Peyer's patch (tissue), 4 donors: ENCODE data around the gene LONRF3. TPM values are rescaled to one million over a fixed set of nuclear protein-coding genes. Genes with fewer than 3 reads are reported as not detected.
A peak's percentile ranks its signal among the peaks of the same experiment; 100 is the strongest.

Experiments used
- DNase-seq, 3 donors: peaks; one replicate each; pipeline ENCODE4 v3.0.0-alpha.2; 2017 to 2019
- H3K27ac ChIP-seq, 4 donors: fragments of 200-600 bp; sonication (generic); one replicate each; pipeline ENCODE4 v1.5.1; 2016 to 2019
- H3K27me3 ChIP-seq, 2 donors: fragments of 200-600 bp; sonication (generic); one replicate each; pipeline ENCODE4 v1.5.1; 2019
- H3K36me3 ChIP-seq, 3 donors: fragments of 200-600 bp; sonication (generic); one replicate each; pipeline ENCODE4 v1.5.1; 2016 to 2019
- H3K4me1 ChIP-seq, 4 donors: fragments of 200-600 bp; sonication (generic); one replicate each; pipeline ENCODE4 v1.5.1; 2016 to 2019
- H3K4me3 ChIP-seq, 4 donors: fragments of 200-600 bp; sonication (generic); 1 replicate in 3 of 4; 2 replicates in 1 of 4; pipeline ENCODE4 v1.5.1; 2016 to 2019; ENCODE audit warnings: mild to moderate bottlenecking in 1 of 4
- H3K9me3 ChIP-seq, 4 donors: fragments of 200-600 bp; sonication (generic); one replicate each; pipeline ENCODE4 v1.5.1; 2016 to 2019; ENCODE audit warnings: mild to moderate bottlenecking in 1 of 4
- CTCF ChIP-seq, 6 experiments: fragments of 450-650 bp in 4 of 6; fragments of 200-600 bp in 2 of 6; sonication (generic) in 1 of 6; IDR thresholded peaks; one replicate each; pipeline ENCODE4 v1.5.1; 2017 to 2019; ENCODE audit warnings: antibody characterized with exemption in 6 of 6, mild to moderate bottlenecking in 3 of 6, moderate library complexity in 1 of 6
- POLR2A ChIP-seq, 2 donors: fragments of 450-650 bp; IDR thresholded peaks; one replicate each; pipeline ENCODE4 v1.5.1; 2017; ENCODE audit warnings: antibody characterized with exemption in 2 of 2, mild to moderate bottlenecking in 2 of 2, moderate library complexity in 2 of 2
- total RNA-seq, 4 donors: library from RNA; depleted of rRNA; stranded (reverse); fragments of >200 nt; gene quantifications; one replicate each; pipeline ENCODE4 v1.1.0, GENCODE V29; 2016

LONRF3 gene
- total RNA-seq, 4 donors from 2014 or later = 5.0 to 10.7 (median 6.6) TPM

GRCh38 chrX:118976599-118977340 is 2.4 kb downstream of the LONRF3 start:
- H3K4me3 ChIP-seq = peak overlapping the region; percentile 44 to 62 (median 54)
- H3K27me3 ChIP-seq = no peaks in the 10 kb centered on the region
- no peaks in the 10 kb centered on the region for H3K9me3 ChIP-seq
- H3K4me1 ChIP-seq = peaks cover 0 to 12% (median 0%) of the 10 kb centered on the region in 4 donors
- H3K36me3 ChIP-seq = no peaks in the 10 kb centered on the region
- H3K27ac ChIP-seq = peak overlapping the region; percentile 43 to 77 (median 66)
- DNase-seq = peak; percentile 21 to 85 (median 73)
- no peak for TF ChIP-seq CTCF (IDR thresholded peaks at IDR 0.05)
- no peak for TF ChIP-seq POLR2A (IDR thresholded peaks at IDR 0.05)

- no peak overlapping the region for H3K27ac ChIP-seq
- TF ChIP-seq POLR2A (IDR thresholded peaks at IDR 0.05) = no peak
- TF ChIP-seq CTCF (IDR thresholded peaks at IDR 0.05) = no peak
- no peak for DNase-seq
- H3K36me3 ChIP-seq = no peaks in the 10 kb centered on the region
- H3K9me3 ChIP-seq = no peaks in the 10 kb centered on the region
- H3K27me3 ChIP-seq = no peaks in the 10 kb centered on the region
- H3K4me3 ChIP-seq = no peak overlapping the region
- peaks cover 0 to 12% (median 0%) of the 10 kb centered on the region in 4 donors for H3K4me1 ChIP-seq
These were observed 3.0 kb downstream of the LONRF3 start for GRCh38 chrX:118977424-118977823.

- TF ChIP-seq CTCF (IDR thresholded peaks at IDR 0.05) = no peak
- no peak for TF ChIP-seq POLR2A (IDR thresholded peaks at IDR 0.05)
- Histone ChIP-seq H3K9me3 (no peaks in the 10 kb centered on the region), H3K4me3 (no peak overlapping the region), H3K27me3 (no peaks in the 10 kb centered on the region), H3K36me3 (no peaks in the 10 kb centered on the region), H3K27ac (no peak overlapping the region), H3K4me1 (peaks cover 0 to 8% (median 0%) of the 10 kb centered on the region in 4 donors)
- DNase-seq = no peak
These were observed 4.0 kb downstream of the LONRF3 start for GRCh38 chrX:118978451-118978850.

GRCh38 chrX:118980761-118981160 is 6.3 kb downstream of the LONRF3 start:
- DNase-seq = no peak
- H3K27me3 ChIP-seq = no peaks in the 10 kb centered on the region
- H3K4me3 ChIP-seq = no peak overlapping the region
- no peaks in the 10 kb centered on the region for H3K4me1 ChIP-seq
- TF ChIP-seq CTCF (IDR thresholded peaks at IDR 0.05) = no peak
- TF ChIP-seq POLR2A (IDR thresholded peaks at IDR 0.05) = no peak
- no peaks in the 10 kb centered on the region for H3K9me3 ChIP-seq
- no peak overlapping the region for H3K27ac ChIP-seq
- no peaks in the 10 kb centered on the region for H3K36me3 ChIP-seq

GRCh38 chrX:118983513-118983912 is 9.1 kb downstream of the LONRF3 start:
- Histone ChIP-seq H3K9me3 (no peaks in the 10 kb centered on the region), H3K27me3 (no peaks in the 10 kb centered on the region), H3K4me1 (no peaks in the 10 kb centered on the region), H3K4me3 (no peak overlapping the region), H3K27ac (no peak overlapping the region), H3K36me3 (no peaks in the 10 kb centered on the region)
- no peak for DNase-seq
- no peak for TF ChIP-seq CTCF (IDR thresholded peaks at IDR 0.05)
- TF ChIP-seq POLR2A (IDR thresholded peaks at IDR 0.05) = no peak
